Astrocyte (in vitro differentiated cells and primary cell): ENCODE results near the gene FSTL1. TPM values are rescaled to one million over a fixed set of nuclear protein-coding genes. Genes with fewer than 3 reads are reported as not detected.

ENCODE experiments used
- DNase-seq: peaks from one replicate; pipeline ENCODE4 v3.0.0-alpha.2; 2010; ENCODE audit warnings: low read depth
- FAIRE-seq: peaks from 2 replicates; lab custom pipeline; 2011; peaks lifted over from hg19 to GRCh38; lab: Jason Lieb, UNC
- H2AFZ ChIP-seq: 2 replicates; pipeline ENCODE4 v1.6.0; 2012; ENCODE audit warnings: low read depth, low read length, inconsistent platforms
- H3K27ac ChIP-seq: 2 replicates; pipeline ENCODE4 v1.5.1; 2011; ENCODE audit warnings: low read depth, low read length, inconsistent platforms
- H3K27me3 ChIP-seq: 2 replicates; pipeline ENCODE4 v1.6.0; 2011; ENCODE audit warnings: low read length, inconsistent platforms; ENCODE audit not compliant: insufficient read depth
- H3K36me3 ChIP-seq: 2 replicates; pipeline ENCODE4 v1.5.1; 2011; ENCODE audit warnings: low read length, inconsistent platforms; ENCODE audit not compliant: insufficient read depth
- H3K4me1 ChIP-seq: 2 replicates; pipeline ENCODE4 v1.5.1; 2011; ENCODE audit warnings: low read length, inconsistent platforms; ENCODE audit not compliant: insufficient read depth
- H3K4me2 ChIP-seq: 2 replicates; pipeline ENCODE4 v1.6.0; 2012; ENCODE audit warnings: low read length, inconsistent platforms
- H3K4me3 ChIP-seq: 2 replicates; pipeline ENCODE4 v1.5.1; 2011; ENCODE audit warnings: low read depth, mild to moderate bottlenecking, low read length, inconsistent platforms; ENCODE audit not compliant: insufficient read depth
- H3K79me2 ChIP-seq: 2 replicates; pipeline ENCODE4 v1.6.0; 2012; ENCODE audit warnings: mild to moderate bottlenecking, low read length, inconsistent platforms; ENCODE audit not compliant: insufficient read depth
- H3K9ac ChIP-seq: 2 replicates; pipeline ENCODE4 v1.6.0; 2012; ENCODE audit warnings: mild to moderate bottlenecking, low read length, inconsistent platforms
- H3K9me3 ChIP-seq: 2 replicates; pipeline ENCODE4 v1.5.1; 2012; ENCODE audit warnings: low read depth, mild to moderate bottlenecking, low read length, inconsistent platforms; ENCODE audit not compliant: insufficient read depth
- H4K20me1 ChIP-seq: 2 replicates; pipeline ENCODE4 v1.6.0; 2012; ENCODE audit warnings: low read length, inconsistent platforms; ENCODE audit not compliant: insufficient read depth
- H3K27ac Mint-ChIP-seq: one replicate; pipeline ENCODE4 v1.8.0; 2021; ENCODE audit warnings: mild to moderate bottlenecking, mixed read lengths; ENCODE audit not compliant: unreplicated experiment
- H3K27me3 Mint-ChIP-seq: one replicate; pipeline ENCODE4 v1.8.0; 2021; ENCODE audit warnings: low read depth, mixed read lengths; ENCODE audit not compliant: unreplicated experiment
- H3K36me3 Mint-ChIP-seq: one replicate; pipeline ENCODE4 v1.8.0; 2021; ENCODE audit warnings: low read depth, mixed read lengths; ENCODE audit not compliant: unreplicated experiment
- H3K4me1 Mint-ChIP-seq: one replicate; pipeline ENCODE4 v1.8.0; 2021; ENCODE audit warnings: low read depth, mixed read lengths; ENCODE audit not compliant: unreplicated experiment
- H3K4me3 Mint-ChIP-seq: one replicate; pipeline ENCODE4 v1.8.0; 2021; ENCODE audit warnings: mild to moderate bottlenecking, moderate library complexity, mixed read lengths; ENCODE audit not compliant: unreplicated experiment
- H3K9me3 Mint-ChIP-seq: one replicate; pipeline ENCODE4 v1.8.0; 2021; ENCODE audit warnings: mild to moderate bottlenecking, mixed read lengths; ENCODE audit not compliant: unreplicated experiment
- EZH2 ChIP-seq: IDR thresholded peaks from 2 replicates; pipeline ENCODE4 v1.6.1; 2012; ENCODE audit warnings: mild to moderate bottlenecking, low read length, inconsistent platforms; ENCODE audit not compliant: insufficient read depth
- total RNA-seq: library from RNA; stranded (reverse); gene quantifications from 2 replicates; pipeline ENCODE4 v1.2.1, GENCODE V29; 2021
- TF ChIP-seq, protein P1 (sequence below): IDR thresholded peaks from 2 replicates; pipeline ENCODE4 v1.5.1; 2011; ENCODE audit warnings: low read depth, mild to moderate bottlenecking, inconsistent platforms, low read length, moderate library complexity; ENCODE audit not compliant: insufficient read depth

Gene FSTL1
- total RNA-seq, 1 donor from 2014 or later = 1,010 TPM

- no peak for FAIRE-seq
- peaks cover 10% of the 10 kb centered on the region for H3K4me1 Mint-ChIP-seq
Observed at GRCh38 chr3:120348065-120348990, 102.5 kb downstream of the FSTL1 start.

DNA sequence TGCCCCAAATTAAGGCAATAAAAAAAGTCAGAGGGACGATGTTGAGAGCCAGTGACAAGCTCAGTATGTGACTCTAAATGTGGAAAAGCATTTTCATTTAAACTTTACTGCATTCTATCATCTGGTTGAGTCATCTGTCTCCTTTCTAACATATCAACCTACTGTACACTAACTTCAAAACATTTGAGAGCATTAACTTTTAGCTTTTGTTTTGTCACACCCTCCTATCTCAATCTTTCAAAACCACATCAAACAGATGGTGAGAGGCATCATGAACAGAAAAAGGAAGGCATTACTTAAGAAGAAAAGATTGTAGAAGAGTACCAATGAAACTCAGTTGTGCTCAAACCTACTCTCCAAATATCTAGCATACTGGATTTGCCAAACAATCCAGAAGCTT, 106.4 kb downstream of the FSTL1 start:
- no peaks in the 10 kb centered on the region for H3K9me3 ChIP-seq
- H3K4me2 ChIP-seq = no peak overlapping the region
- DNase-seq (peak; percentile 55), FAIRE-seq (peak; percentile 56)
- Mint-ChIP-seq H3K4me3 (no peak overlapping the region), H3K9me3 (peaks cover 4% of the 10 kb centered on the region), H3K36me3 (peaks cover 9% of the 10 kb centered on the region), H3K27me3 (no peaks in the 10 kb centered on the region), H3K4me1 (peaks cover 6% of the 10 kb centered on the region), H3K27ac (no peak overlapping the region)
- no peak overlapping the region for H3K9ac ChIP-seq
- peaks cover 7% of the 10 kb centered on the region for H3K4me1 ChIP-seq
- TF ChIP-seq EZH2 = no peak
- TF ChIP-seq, protein P1, sequence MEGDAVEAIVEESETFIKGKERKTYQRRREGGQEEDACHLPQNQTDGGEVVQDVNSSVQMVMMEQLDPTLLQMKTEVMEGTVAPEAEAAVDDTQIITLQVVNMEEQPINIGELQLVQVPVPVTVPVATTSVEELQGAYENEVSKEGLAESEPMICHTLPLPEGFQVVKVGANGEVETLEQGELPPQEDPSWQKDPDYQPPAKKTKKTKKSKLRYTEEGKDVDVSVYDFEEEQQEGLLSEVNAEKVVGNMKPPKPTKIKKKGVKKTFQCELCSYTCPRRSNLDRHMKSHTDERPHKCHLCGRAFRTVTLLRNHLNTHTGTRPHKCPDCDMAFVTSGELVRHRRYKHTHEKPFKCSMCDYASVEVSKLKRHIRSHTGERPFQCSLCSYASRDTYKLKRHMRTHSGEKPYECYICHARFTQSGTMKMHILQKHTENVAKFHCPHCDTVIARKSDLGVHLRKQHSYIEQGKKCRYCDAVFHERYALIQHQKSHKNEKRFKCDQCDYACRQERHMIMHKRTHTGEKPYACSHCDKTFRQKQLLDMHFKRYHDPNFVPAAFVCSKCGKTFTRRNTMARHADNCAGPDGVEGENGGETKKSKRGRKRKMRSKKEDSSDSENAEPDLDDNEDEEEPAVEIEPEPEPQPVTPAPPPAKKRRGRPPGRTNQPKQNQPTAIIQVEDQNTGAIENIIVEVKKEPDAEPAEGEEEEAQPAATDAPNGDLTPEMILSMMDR = no peak
- no peaks in the 10 kb centered on the region for H3K36me3 ChIP-seq
- no peaks in the 10 kb centered on the region for H3K27me3 ChIP-seq
- H3K79me2 ChIP-seq = peaks cover 86% of the 10 kb centered on the region
- no peak overlapping the region for H3K4me3 ChIP-seq
- H4K20me1 ChIP-seq = peaks cover 58% of the 10 kb centered on the region
- no peak overlapping the region for H2AFZ ChIP-seq
- H3K27ac ChIP-seq = no peak overlapping the region

More at GRCh38 chr3:120348065-120348990, 102.5 kb downstream of the FSTL1 start:
- no peak for TF ChIP-seq EZH2
- TF ChIP-seq, protein P1 = no peak
- DNase-seq = no peak
- H4K20me1 ChIP-seq = peaks cover 49% of the 10 kb centered on the region
- peak overlapping the region; percentile 89 for H2AFZ ChIP-seq
- no peaks in the 10 kb centered on the region for H3K9me3 Mint-ChIP-seq
- H3K4me2 ChIP-seq = peak overlapping the region; percentile 91
- H3K4me3 ChIP-seq = peak overlapping the region; percentile 87
- H3K9ac ChIP-seq = peak overlapping the region; percentile 90
- no peaks in the 10 kb centered on the region for H3K9me3 ChIP-seq
- H3K27ac ChIP-seq = peak overlapping the region; percentile 88
- H3K4me1 ChIP-seq = peaks cover 7% of the 10 kb centered on the region
- H3K36me3 Mint-ChIP-seq = peaks cover 2% of the 10 kb centered on the region
- H3K27me3 Mint-ChIP-seq = no peaks in the 10 kb centered on the region
- H3K27ac Mint-ChIP-seq = peak overlapping the region; percentile 50
- no peaks in the 10 kb centered on the region for H3K27me3 ChIP-seq
- peaks cover 55% of the 10 kb centered on the region for H3K79me2 ChIP-seq
- no peaks in the 10 kb centered on the region for H3K36me3 ChIP-seq
- H3K4me3 Mint-ChIP-seq = peak overlapping the region; percentile 94

Other genes starting within 250 kb of the FSTL1 start
- gene GPR156, start 165.8 kb downstream of the FSTL1 start, total RNA-seq = 0.39 and 0.75 TPM in 2 replicates
- gene LRRC58, start 101.6 kb downstream of the FSTL1 start, total RNA-seq = 12.7 and 14.3 TPM in 2 replicates
- gene NDUFB4, start 145.3 kb upstream of the FSTL1 start, total RNA-seq = 107 and 109 TPM in 2 replicates
- gene HGD, start 231.2 kb upstream of the FSTL1 start, total RNA-seq = 0.52 TPM in 1 of 2 replicates, not detected in the other